CD4-positive, alpha-beta T cell treated with Interleukin-15 for 4 hours (primary cell): ENCODE data around the gene DNAI4.
"Not testable (repeated sequence)": the region's sequence is repeated elsewhere in the genome, so short reads cannot be mapped to it uniquely, and the experiment has no call there.

ENCODE experiments used
- DNase-seq: peaks from one replicate; pipeline ENCODE4 v3.0.0-alpha.2; 2020; ENCODE audit warnings: low spot score

Gene DNAI4

GRCh38 chr1:66833112-66833511 is 91.5 kb downstream of the DNAI4 start:
- no peak for DNase-seq

GRCh38 chr1:66831529-66832239 is 93.0 kb downstream of the DNAI4 start:
- DNase-seq, result no peak

DNA sequence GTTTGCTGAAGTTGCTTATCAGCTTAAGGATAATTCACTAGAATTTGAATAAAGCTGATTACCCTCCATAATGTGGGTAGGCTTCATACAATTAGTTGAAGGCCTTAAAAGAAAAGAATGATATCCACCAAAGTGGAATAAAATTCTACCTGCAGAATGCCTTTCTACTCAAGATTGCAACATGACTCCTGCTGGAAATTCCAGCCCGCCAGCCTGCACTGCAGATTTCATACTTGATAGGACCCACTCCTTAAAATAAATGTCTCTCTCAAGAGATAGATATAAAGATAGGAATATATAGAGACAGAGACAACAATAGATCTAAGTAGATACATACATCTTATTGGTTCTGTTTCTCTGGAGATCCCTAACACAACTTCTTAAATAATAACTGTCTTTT is 99.9 kb downstream of the DNAI4 start:
- no peak for DNase-seq

DNA sequence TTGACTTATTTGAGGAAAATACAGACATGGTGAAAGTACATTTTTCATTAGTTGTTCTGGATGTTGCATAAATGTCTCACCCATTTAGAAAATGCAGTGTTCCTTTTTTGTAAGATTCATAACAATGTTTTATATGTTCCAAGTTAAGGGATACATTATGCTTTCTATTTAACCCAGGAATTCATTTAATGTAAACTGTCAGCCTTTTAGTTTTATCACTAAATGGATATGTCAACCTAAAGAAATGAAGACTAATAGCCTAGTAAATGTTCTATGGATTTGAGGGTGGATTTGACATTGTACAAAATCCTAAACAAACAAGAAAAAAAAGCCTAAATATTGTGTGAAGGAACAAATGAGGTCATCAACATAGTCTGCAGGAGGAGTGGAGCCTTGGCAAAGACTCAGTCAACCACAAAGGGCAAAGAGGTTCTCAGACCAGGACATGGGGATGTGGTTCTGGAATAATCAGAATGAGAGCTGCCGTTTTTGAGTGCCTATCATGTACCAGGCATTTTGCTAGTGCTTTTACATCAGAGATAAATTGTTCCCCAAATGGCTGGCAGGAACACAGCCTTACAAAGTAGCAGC is 114.8 kb downstream of the DNAI4 start:
- no peak for DNase-seq

DNA sequence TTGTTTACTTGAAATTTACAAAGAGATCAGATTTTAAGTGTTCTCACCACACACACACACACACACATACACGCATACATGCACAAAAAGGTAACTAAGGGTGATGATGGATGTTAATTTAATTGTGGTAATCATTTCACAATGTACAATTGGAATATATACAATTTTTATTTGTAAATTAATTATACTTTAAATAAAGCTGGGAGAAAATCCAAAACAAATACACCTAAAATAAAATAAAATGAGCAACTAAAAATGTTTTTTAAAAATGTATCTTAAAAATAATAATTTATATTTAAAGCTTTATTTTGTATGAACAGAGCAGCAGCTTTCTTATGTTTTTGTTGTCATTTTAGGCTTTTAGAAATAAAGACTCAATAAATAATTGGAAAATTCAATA is 115.4 kb downstream of the DNAI4 start:
- no peak for DNase-seq

DNA sequence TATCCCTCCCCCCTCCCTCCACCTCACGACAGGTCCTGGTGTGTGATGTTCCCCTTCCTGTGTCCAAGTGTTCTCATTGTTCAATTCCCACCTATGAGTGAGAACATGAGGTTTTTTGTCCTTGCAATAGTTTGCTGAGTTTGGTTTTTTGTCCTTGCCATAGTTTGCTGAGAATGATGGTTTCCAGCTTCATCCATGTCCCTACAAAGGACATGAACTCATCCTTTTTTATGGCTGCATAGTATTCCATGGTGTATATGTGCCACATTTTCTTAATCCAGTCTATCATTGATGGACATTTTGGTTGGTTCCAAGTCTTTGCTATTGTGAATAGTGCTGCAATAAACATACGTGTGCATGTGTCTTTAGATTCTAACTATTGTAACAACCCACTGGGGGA is 128.8 kb downstream of the DNAI4 start:
- DNase-seq, result not testable (repeated sequence)

- no peak for DNase-seq
Observed at GRCh38 chr1:66791621-66792610, 132.7 kb downstream of the DNAI4 start.

DNA sequence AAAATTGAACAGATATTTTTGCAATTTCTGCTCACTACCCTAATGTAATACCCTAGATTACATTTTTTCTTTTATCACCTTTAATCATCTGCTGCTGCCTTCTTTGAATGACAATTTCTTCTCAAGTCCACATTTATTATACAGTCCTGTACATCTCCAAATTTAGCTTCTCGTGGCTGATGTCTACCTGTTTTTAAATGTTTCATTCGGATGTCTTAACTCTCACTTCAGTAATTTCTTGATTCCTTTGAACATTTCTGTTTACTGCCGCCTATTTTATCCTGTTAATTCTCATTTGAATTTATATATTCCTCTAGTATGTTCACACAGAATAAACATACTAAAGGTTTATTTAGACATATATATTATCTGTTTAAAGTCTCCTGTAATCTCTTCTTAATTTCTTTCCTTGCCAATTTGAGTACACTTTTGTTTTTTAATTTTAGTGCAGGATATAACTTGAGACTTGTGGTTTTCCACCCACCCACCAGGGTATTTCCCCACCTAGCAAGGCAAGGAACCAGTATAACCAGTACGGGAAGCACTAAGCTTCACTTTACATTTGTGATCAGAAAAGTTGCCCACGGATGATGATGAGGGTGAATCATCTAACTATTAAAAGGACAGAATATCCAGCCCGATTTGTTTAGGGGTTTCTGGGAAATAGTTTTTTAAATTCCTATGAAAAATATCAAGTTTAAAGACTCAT is 136.3 kb downstream of the DNAI4 start:
- DNase-seq, result peak; percentile 41

DNA sequence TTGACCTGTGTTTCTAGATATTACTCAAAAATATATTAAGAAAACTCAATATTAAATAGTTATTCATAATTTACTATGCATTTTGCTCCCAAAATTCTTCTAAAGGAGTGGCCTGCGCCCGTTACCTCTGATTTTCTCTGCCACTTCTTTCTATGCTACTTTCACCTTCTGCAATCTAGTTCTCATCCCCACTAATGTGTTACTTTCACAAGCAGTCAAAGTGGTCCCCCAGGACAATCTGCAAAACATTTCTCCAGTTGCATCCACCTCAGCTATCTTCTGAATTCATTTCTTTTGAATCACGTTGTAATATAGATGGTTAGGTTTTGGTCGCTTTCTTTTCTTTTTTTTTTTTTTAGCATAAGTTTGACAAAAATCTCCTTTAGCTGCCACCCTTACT is 137.0 kb downstream of the DNAI4 start:
- DNase-seq, result no peak

- not testable (repeated sequence) for DNase-seq
Observed at GRCh38 chr1:66785800-66786199, 138.9 kb downstream of the DNAI4 start.

- DNase-seq, result no peak
Observed at GRCh38 chr1:66779475-66780078, 145.1 kb downstream of the DNAI4 start.

GRCh38 chr1:66778969-66779368 is 145.7 kb downstream of the DNAI4 start:
- no peak for DNase-seq

- no peak for DNase-seq
Observed at GRCh38 chr1:66778266-66778665, 146.4 kb downstream of the DNAI4 start.

- no peak for DNase-seq
Observed at GRCh38 chr1:66777831-66778230, 146.8 kb downstream of the DNAI4 start.

DNA sequence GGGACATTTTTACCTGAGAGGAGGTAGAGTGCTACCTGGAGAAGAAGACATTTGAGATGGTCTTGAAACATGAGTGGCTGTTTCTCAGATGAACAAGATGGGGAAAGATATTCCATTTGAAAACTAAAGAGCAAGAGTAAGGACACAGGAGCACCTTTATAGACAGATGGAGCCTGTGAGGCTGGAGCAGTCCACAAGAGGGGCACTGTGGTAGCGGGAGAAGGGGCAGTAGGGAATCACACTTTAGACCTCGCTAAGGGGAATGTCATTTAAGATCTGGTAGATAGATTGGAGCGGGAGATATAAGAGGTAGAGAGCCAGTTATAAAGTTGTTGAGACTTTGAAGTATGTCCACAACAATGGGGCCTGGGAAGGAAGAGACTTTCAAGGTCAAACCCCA is 149.0 kb downstream of the DNAI4 start:
- DNase-seq, result no peak

DNA sequence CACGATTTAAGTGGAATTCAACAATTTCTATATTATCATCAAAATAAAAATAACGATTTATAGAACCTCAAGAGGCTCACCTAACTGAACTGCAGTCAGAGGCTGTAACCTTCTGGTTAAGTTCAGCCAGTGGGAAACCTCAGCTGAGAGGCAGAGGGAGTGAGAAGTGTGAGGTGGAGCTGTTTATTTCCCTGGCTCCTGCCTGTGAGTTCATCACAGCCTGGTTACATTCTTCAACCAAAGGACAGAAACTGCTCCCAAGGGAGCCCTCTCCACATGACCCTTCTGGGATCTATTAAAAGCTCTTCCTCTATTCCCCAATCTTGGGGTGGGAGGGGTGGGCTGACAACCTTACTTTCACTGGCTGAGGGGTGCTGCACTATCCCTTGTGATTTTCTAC is 150.2 kb downstream of the DNAI4 start:
- DNase-seq, result no peak

DNA sequence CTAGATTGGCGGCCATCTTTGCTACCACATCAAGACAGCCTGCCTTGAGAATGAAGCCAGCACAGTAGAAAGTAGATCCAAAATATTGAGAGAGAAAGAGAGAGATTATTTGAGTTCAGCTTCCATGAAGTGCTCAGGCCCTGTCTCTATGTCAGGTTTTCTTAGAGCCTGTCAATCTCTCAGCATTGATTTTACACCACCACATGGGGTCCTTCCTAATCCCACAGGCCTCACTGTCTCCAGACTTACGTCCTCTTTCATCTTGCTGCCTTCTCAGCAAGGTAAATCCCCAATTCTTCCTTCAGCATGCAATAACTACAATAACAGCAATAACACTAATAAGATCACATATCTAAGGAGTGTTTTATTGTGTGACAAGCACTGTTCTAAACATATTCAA is 151.4 kb downstream of the DNAI4 start:
- no peak for DNase-seq

- no peak for DNase-seq
Observed at GRCh38 chr1:66770694-66771093, 154.0 kb downstream of the DNAI4 start.

DNA sequence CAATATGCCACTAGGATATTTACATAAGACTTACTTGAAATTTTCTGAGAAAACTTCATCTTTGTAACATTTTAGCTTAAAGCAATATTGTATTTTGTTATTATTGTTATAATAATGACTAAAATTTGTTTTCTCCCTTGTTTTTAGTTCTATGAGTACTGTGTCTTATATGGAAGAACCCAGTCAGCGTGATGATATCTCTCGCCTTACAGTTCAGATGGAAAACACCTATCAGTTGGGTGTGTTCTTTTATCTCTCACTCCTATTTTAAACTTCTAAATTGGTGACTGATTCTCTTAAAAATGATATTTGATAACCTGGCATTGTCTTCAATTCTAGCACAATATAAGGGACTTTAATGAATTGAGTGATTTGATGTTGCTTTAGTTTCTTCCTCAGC is 154.4 kb downstream of the DNAI4 start:
- DNase-seq, result no peak

- peak; percentile 32 for DNase-seq
Observed at GRCh38 chr1:66769512-66770229, 155.0 kb downstream of the DNAI4 start.

DNA sequence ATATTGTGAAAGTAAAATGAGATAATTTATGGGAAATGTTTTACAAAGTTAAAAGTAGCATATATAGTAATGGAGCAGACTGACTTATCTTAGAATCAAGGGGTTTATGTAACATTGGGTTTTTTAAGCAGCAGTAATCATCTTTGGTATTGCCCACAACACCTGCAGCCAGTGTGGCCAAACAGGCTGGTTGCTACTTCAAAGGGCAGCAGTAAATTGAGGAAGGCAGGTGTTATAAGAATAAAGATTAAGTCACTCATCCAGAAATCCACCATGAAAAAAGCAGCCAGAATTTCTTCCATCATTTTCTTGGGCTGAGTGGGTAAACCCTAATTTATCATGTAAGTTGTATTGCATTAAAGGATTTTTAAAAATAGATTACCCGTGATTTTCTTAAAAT is 155.7 kb downstream of the DNAI4 start:
- DNase-seq, result no peak
